Upper lobe of left lung (tissue), 4 donors: ENCODE results near the gene SLC10A7.

Source experiments
- EP300 ChIP-seq, 4 donors: sonication (generic); formaldehyde crosslinking; IDR thresholded peaks; one replicate each; pipeline ENCODE4 v1.5.1; 2017; ENCODE audit warnings: antibody characterized with exemption in 4 of 4, control low read depth in 2 of 4
- POLR2AphosphoS5 ChIP-seq, 2 donors: sonication (generic); formaldehyde crosslinking; IDR thresholded peaks; one replicate each; pipeline ENCODE4 v1.5.1; 2017; ENCODE audit warnings: antibody characterized with exemption in 2 of 2
- TF ChIP-seq, protein P1 (sequence below), 6 experiments: fragments of 450-650 bp in 4 of 6; fragments of 200-600 bp in 2 of 6; sonication (generic) in 2 of 6; IDR thresholded peaks; one replicate each; pipeline ENCODE4 v1.5.1; 2016 to 2019; ENCODE audit warnings: antibody characterized with exemption in 6 of 6

DNA sequence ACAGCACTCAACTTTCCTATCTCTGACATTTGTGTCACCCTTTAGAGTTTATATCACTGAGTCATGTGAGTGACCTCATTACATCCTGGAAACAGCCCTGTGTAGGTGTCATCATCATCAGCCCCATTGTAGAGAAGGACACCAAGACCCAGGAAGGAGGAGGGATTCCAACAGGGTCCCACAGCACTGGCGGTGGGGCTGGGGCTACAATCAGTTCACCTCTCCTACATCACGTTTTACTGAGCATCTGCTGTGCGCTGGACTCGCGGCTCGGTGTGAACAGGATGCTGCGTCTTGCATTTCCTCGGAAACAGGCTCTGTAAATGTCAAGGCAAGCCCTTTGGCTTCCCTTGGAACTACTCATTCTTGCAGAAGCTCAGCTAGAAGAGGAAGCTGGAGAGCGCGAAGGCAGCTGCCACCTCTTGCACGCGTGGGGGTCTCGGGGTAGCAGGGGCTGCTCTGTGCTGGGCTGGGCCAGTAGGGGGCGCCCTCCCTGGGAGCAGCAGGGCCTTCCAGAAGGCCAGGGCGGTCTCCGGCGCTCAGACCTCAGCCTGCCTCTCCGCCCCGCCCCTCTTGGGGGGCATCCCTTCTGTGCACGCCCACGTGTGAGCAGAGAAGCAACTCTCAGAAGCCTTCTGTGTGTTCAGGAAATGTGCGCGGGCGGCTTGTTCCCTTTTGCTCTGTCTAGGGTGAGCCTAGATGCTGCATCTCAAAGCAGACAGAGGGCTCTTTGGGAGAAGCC lies 278.4 kb downstream of the SLC10A7 start:
- TF ChIP-seq, protein P1, sequence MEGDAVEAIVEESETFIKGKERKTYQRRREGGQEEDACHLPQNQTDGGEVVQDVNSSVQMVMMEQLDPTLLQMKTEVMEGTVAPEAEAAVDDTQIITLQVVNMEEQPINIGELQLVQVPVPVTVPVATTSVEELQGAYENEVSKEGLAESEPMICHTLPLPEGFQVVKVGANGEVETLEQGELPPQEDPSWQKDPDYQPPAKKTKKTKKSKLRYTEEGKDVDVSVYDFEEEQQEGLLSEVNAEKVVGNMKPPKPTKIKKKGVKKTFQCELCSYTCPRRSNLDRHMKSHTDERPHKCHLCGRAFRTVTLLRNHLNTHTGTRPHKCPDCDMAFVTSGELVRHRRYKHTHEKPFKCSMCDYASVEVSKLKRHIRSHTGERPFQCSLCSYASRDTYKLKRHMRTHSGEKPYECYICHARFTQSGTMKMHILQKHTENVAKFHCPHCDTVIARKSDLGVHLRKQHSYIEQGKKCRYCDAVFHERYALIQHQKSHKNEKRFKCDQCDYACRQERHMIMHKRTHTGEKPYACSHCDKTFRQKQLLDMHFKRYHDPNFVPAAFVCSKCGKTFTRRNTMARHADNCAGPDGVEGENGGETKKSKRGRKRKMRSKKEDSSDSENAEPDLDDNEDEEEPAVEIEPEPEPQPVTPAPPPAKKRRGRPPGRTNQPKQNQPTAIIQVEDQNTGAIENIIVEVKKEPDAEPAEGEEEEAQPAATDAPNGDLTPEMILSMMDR (IDR thresholded peaks at IDR 0.05) = peak in 4 of 6 experiments; percentile 19 to 40 (median 35)
- TF ChIP-seq EP300 (IDR thresholded peaks at IDR 0.05) = peak in 1 of 4 donors; percentile 79
- peak; percentile 27 to 77 for TF ChIP-seq POLR2AphosphoS5 (IDR thresholded peaks at IDR 0.05)
